ENCODE measurements around the gene OR3A2. TPM values are rescaled to one million over a fixed set of nuclear protein-coding genes. Genes with fewer than 3 reads are reported as not detected.
A peak's percentile ranks its signal among the peaks of the same experiment; 100 is the strongest.
"Not testable (repeated sequence)": the region's sequence is repeated elsewhere in the genome, so short reads cannot be mapped to it uniquely, and the experiment has no call there.

OR3A2 gene
- total RNA-seq, 2 donors from 2014 or later = not detected

DNA sequence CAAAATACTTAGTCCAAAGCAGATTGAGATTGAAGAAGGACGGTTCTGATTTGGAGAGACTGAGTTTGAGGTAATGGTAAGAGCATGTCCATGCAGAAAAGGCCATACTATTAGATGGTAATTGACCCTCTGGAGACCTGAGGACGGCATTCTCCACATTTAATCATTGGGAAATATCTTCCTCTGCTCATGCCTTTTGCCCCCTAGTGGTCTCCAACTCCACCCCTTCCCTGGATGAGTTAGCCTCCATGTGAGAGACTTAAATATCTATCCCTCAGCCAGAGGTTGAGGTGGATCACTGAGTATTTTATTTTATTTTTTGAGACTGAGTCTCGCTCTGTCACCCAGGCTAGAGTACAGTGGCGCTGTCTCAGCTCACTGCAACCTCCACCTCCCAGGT is 77.5 kb downstream of the OR3A2 start:
- H3K27ac ChIP-seq (ENCODE audit: low read depth, low read length) = no peak overlapping the region
- peaks cover 18% of the 10 kb centered on the region for H3K9me3 ChIP-seq (ENCODE audit: control insufficient read depth, low read length)
- H3K4me3 ChIP-seq (ENCODE audit: low read length) = no peak overlapping the region
- no peaks in the 10 kb centered on the region for H3K36me3 Mint-ChIP-seq (ENCODE audit: low read depth)
- H3K4me1 Mint-ChIP-seq = no peaks in the 10 kb centered on the region
- H3K27me3 ChIP-seq (ENCODE audit: control insufficient read depth, insufficient read depth, low read length, poor library complexity, severe bottlenecking) = no peaks in the 10 kb centered on the region
- H3K4me1 ChIP-seq (ENCODE audit: control insufficient read depth, insufficient read depth, low read length) = no peaks in the 10 kb centered on the region
- DNase-seq = peak; percentile 60
- no peaks in the 10 kb centered on the region for H3K36me3 ChIP-seq (ENCODE audit: control insufficient read depth, insufficient read depth, low read length)
- H3K27me3 Mint-ChIP-seq (ENCODE audit: insufficient read depth) = no peaks in the 10 kb centered on the region
- TF ChIP-seq, protein P1, sequence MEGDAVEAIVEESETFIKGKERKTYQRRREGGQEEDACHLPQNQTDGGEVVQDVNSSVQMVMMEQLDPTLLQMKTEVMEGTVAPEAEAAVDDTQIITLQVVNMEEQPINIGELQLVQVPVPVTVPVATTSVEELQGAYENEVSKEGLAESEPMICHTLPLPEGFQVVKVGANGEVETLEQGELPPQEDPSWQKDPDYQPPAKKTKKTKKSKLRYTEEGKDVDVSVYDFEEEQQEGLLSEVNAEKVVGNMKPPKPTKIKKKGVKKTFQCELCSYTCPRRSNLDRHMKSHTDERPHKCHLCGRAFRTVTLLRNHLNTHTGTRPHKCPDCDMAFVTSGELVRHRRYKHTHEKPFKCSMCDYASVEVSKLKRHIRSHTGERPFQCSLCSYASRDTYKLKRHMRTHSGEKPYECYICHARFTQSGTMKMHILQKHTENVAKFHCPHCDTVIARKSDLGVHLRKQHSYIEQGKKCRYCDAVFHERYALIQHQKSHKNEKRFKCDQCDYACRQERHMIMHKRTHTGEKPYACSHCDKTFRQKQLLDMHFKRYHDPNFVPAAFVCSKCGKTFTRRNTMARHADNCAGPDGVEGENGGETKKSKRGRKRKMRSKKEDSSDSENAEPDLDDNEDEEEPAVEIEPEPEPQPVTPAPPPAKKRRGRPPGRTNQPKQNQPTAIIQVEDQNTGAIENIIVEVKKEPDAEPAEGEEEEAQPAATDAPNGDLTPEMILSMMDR (conservative IDR thresholded peaks at IDR 0.05) = no peak
- no peak overlapping the region for H3K9ac ChIP-seq (ENCODE audit: extremely low read depth, low read length, poor library complexity, severe bottlenecking)
- H3K27ac Mint-ChIP-seq = no peak overlapping the region
- WGBS, 2 experiments (ENCODE audit: insufficient coverage in 1 of 2, insufficient read length in 1 of 2) = 62 to 73% methylated on average over 2 to 4 of the region's 4 CpGs
- no peak overlapping the region for H3K4me3 Mint-ChIP-seq
- peaks cover 91% of the 10 kb centered on the region for H3K9me3 Mint-ChIP-seq

DNA sequence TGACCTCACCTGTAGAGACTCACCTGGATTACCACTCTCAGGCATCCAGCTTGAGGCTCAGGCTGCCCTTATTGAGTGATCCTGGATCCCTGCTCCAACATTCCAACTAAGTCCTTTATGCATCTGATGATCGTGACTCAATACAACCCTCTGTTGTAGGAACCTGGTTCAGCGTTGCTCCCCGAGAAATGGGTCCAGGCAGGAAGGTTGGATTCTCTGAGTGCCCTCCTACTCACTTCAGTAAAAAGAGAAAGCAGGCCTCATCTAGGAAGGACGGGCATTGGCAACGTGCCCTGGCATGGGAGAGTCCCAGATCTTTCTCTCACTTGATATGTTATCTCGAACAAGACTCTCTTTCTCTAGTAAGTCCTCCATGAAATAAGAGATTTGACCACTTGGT is 87.8 kb downstream of the OR3A2 start, which contains the start of gene OR3A1:
Gene OR3A1, minus strand, starts transcription at position 101 of the 400 bp plus-strand sequence. CDS start 5,778 bp downstream, outside the sequence.
- Histone ChIP-seq H3K9me3 (ENCODE audit: control insufficient read depth, low read length) (peaks cover 29% of the 10 kb centered on the region), H3K4me1 (ENCODE audit: control insufficient read depth, insufficient read depth, low read length) (no peaks in the 10 kb centered on the region), H3K27me3 (ENCODE audit: control insufficient read depth, insufficient read depth, low read length, poor library complexity, severe bottlenecking) (no peaks in the 10 kb centered on the region), H3K9ac (ENCODE audit: extremely low read depth, low read length, poor library complexity, severe bottlenecking) (no peak within 1 kb of the TSS), H3K4me3 (ENCODE audit: low read length) (no peak within 1 kb of the TSS), H3K36me3 (ENCODE audit: control insufficient read depth, insufficient read depth, low read length) (no peaks in the 10 kb centered on the region), H3K27ac (ENCODE audit: low read depth, low read length) (no peak within 1 kb of the TSS)
- Mint-ChIP-seq H3K36me3 (ENCODE audit: low read depth) (no peaks in the 10 kb centered on the region), H3K27me3 (ENCODE audit: insufficient read depth) (no peaks in the 10 kb centered on the region), H3K9me3 (peaks cover 78% of the 10 kb centered on the region), H3K27ac (no peak within 1 kb of the TSS), H3K4me3 (no peak within 1 kb of the TSS), H3K4me1 (no peaks in the 10 kb centered on the region)
- TF ChIP-seq, protein P1 (conservative IDR thresholded peaks at IDR 0.05) = no peak
- WGBS, 2 experiments (ENCODE audit: insufficient coverage in 1 of 2, insufficient read length in 1 of 2) = 68 to 89% methylated on average over 4 to 6 of the region's 6 CpGs
- no peak for DNase-seq

DNA sequence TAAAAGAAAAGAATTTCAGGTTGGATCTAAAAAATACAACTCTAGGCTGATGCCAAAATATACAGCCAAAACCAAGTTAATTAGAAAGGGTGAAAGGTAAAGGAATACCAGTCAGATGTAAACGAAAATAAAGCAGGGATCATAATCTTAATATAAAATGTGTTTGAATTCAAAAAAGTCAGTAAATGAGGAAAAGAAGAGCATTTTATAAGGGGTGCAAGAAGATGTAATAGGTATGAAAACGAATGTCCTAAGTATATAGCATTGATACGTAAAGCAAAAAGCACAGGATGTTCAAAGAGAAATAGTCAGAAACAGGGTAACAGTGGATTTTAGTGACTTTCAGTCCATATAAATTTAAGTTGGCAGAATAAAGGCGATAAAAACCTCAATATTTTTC is 90.5 kb downstream of the OR3A2 start:
- Mint-ChIP-seq H3K9me3 (peaks cover 84% of the 10 kb centered on the region), H3K36me3 (ENCODE audit: low read depth) (no peaks in the 10 kb centered on the region)

DNA sequence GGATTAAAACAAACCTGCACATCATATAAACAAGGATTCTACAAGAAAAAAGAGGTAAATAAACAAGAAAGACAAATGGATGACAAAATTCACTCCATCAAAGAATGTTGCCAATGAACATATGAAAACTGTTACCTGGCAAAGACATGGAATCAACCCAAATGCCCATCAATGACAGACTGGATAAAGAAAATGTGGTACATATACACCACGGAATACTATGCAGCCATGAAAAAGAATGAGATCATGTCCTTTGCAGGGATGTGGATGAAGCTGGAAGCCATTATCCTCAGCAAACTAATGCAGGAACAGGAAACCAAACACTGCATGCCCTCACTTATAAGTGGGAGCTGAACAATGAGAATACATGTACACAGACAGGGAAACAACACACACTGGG is 92.6 kb downstream of the OR3A2 start:
- H3K27ac Mint-ChIP-seq; H3K4me1 Mint-ChIP-seq; H3K27ac ChIP-seq (ENCODE audit: low read depth, low read length); H3K36me3 ChIP-seq (ENCODE audit: control insufficient read depth, insufficient read depth, low read length); H3K27me3 ChIP-seq (ENCODE audit: control insufficient read depth, insufficient read depth, low read length, poor library complexity, severe bottlenecking); H3K4me1 ChIP-seq (ENCODE audit: control insufficient read depth, insufficient read depth, low read length); H3K27me3 Mint-ChIP-seq (ENCODE audit: insufficient read depth); H3K36me3 Mint-ChIP-seq (ENCODE audit: low read depth); DNase-seq; H3K4me3 ChIP-seq (ENCODE audit: low read length); H3K9ac ChIP-seq (ENCODE audit: extremely low read depth, low read length, poor library complexity, severe bottlenecking); H3K4me3 Mint-ChIP-seq: not testable (repeated sequence)
- peaks cover 87% of the 10 kb centered on the region for H3K9me3 Mint-ChIP-seq
- peaks cover 39% of the 10 kb centered on the region for H3K9me3 ChIP-seq (ENCODE audit: control insufficient read depth, low read length)
- 100% methylated on average over 1 of the region's 1 CpG; no CpG with 5 or more reads in 1 of the 2 experiments for WGBS, 2 experiments (ENCODE audit: insufficient coverage in 1 of 2, insufficient read length in 1 of 2)

More for the DNA sequence above, 90.5 kb downstream of the OR3A2 start:
- H3K9me3 ChIP-seq (ENCODE audit: control insufficient read depth, low read length) = peaks cover 26% of the 10 kb centered on the region
- no peaks in the 10 kb centered on the region for H3K4me1 ChIP-seq (ENCODE audit: control insufficient read depth, insufficient read depth, low read length)
- H3K27me3 Mint-ChIP-seq (ENCODE audit: insufficient read depth) = no peaks in the 10 kb centered on the region
- TF ChIP-seq, protein P1 (conservative IDR thresholded peaks at IDR 0.05) = no peak
- no peaks in the 10 kb centered on the region for H3K4me1 Mint-ChIP-seq
- no peaks in the 10 kb centered on the region for H3K27me3 ChIP-seq (ENCODE audit: control insufficient read depth, insufficient read depth, low read length, poor library complexity, severe bottlenecking)
- H3K27ac ChIP-seq (ENCODE audit: low read depth, low read length) = no peak overlapping the region
- WGBS, 2 experiments (ENCODE audit: insufficient coverage in 1 of 2, insufficient read length in 1 of 2) = 51 to 65% methylated on average over 4 of the region's 4 CpGs
- no peak overlapping the region for H3K4me3 ChIP-seq (ENCODE audit: low read length)
- H3K36me3 ChIP-seq (ENCODE audit: control insufficient read depth, insufficient read depth, low read length) = no peaks in the 10 kb centered on the region
- no peak overlapping the region for H3K27ac Mint-ChIP-seq
- no peak for DNase-seq
- no peak overlapping the region for H3K4me3 Mint-ChIP-seq
- no peak overlapping the region for H3K9ac ChIP-seq (ENCODE audit: extremely low read depth, low read length, poor library complexity, severe bottlenecking)
